ENCODE results near the gene ZBTB25. TPM values are rescaled to one million over a fixed set of nuclear protein-coding genes. Genes with fewer than 3 reads are reported as not detected.

Gene ZBTB25
- polyA plus RNA-seq, 1 of the 3 experiments (the other 2 are of a cell fraction) = 4.5 TPM

- no peaks in the 10 kb centered on the region for H3K9me3 ChIP-seq
- no peaks in the 10 kb centered on the region for H3F3A ChIP-seq (replicated peaks; ENCODE audit: insufficient read depth)
- WGBS (ENCODE audit: low lambda C conversion rate) = 88% methylated on average over 4 of the region's 4 CpGs
- H3K27me3 ChIP-seq (ENCODE audit: insufficient read depth) = no peaks in the 10 kb centered on the region
- no peaks in the 10 kb centered on the region for H4K20me1 ChIP-seq (ENCODE audit: insufficient read depth)
- H3K27ac ChIP-seq (ENCODE audit: low read depth in 2 of 2, low read length in 1 of 2) = no peak overlapping the region
- peaks cover 0 to 2% of the 10 kb centered on the region in 2 experiments; a peak in 1 of 4 replicates for H3K4me1 ChIP-seq (ENCODE audit: control insufficient read depth in 1 of 2, insufficient read depth in 2 of 2, low read depth in 1 of 2, low read length in 1 of 2)
- H3K36me3 ChIP-seq (replicated peaks in 1 of 2; ENCODE audit: control insufficient read depth in 1 of 2, insufficient read depth in 2 of 2, low read length in 1 of 2) = peaks cover 12 to 33% of the 10 kb centered on the region in 2 experiments
- H2AFZ ChIP-seq (ENCODE audit: low read depth) = no peak overlapping the region
- no peak for DNase-seq
- H3K79me2 ChIP-seq (ENCODE audit: insufficient read depth) = no peaks in the 10 kb centered on the region
- POLR2A ChIA-PET = no interaction called here
- no peak overlapping the region for H3K9ac ChIP-seq
- CTCF ChIA-PET = interaction anchor here (0.7 to 2.2 kb wide), 5 partner anchors 10 to 115 kb away, joined by 3 to 8 read pairs (median 4); no protein-coding TSS in a partner anchor
- H3K9me2 ChIP-seq = no peaks in the 10 kb centered on the region
- no peak overlapping the region for H3K4me2 ChIP-seq
- TF ChIP-seq CHD2 (IDR thresholded peaks at IDR 0.05; ENCODE audit: low read length, partially characterized antibody) (no peak), GABPA (IDR thresholded peaks at IDR 0.05; ENCODE audit: low read depth) (no peak), MAX (IDR thresholded peaks at IDR 0.05; ENCODE audit: low read depth) (no peak), RCOR1 (IDR thresholded peaks at IDR 0.05; ENCODE audit: low read length) (no peak), SMC3 (IDR thresholded peaks at IDR 0.05; ENCODE audit: low read depth, low read length) (no peak), NFIC (IDR thresholded peaks at IDR 0.05; ENCODE audit: borderline replicate concordance) (no peak), FOXM1 (IDR thresholded peaks at IDR 0.05; ENCODE audit: low read depth) (no peak), ZBTB33 (IDR thresholded peaks at IDR 0.05; ENCODE audit: borderline replicate concordance, low read depth) (no peak), GATA2 (CRISPR knock-in tag; IDR thresholded peaks at IDR 0.05) (no peak), REST (IDR thresholded peaks at IDR 0.05; ENCODE audit: low read depth, low read length) (no peak), RAD21 (IDR thresholded peaks at IDR 0.05; ENCODE audit: low read length) (no peak)
- no peak overlapping the region for H3K4me3 ChIP-seq (ENCODE audit: low read depth in 2 of 2, low read length in 1 of 2)
Measured at GRCh38 chr14:64459405-64460136, 44.1 kb downstream of the ZBTB25 start.

Data from SK-N-SH (cell line).